ENCODE data around the gene TLDC2.

GRCh38 chr20:36888880-36889516 is 13.1 kb downstream of the TLDC2 start:
- TF ChIP-seq CTCF (IDR thresholded peaks at IDR 0.05; ENCODE audit: insufficient read depth, low read depth, low read length): no peak
- no peak for TF ChIP-seq EZH2 (IDR thresholded peaks at IDR 0.05; ENCODE audit: insufficient read depth, low read length)

Data from astrocyte (in vitro differentiated cells and primary cell).